ENCODE results near the gene PRDX5. TPM values are rescaled to one million over a fixed set of nuclear protein-coding genes. Genes with fewer than 3 reads are reported as not detected.

Gene PRDX5
- total RNA-seq, 1 donor from 2014 or later: 255 TPM

DNA sequence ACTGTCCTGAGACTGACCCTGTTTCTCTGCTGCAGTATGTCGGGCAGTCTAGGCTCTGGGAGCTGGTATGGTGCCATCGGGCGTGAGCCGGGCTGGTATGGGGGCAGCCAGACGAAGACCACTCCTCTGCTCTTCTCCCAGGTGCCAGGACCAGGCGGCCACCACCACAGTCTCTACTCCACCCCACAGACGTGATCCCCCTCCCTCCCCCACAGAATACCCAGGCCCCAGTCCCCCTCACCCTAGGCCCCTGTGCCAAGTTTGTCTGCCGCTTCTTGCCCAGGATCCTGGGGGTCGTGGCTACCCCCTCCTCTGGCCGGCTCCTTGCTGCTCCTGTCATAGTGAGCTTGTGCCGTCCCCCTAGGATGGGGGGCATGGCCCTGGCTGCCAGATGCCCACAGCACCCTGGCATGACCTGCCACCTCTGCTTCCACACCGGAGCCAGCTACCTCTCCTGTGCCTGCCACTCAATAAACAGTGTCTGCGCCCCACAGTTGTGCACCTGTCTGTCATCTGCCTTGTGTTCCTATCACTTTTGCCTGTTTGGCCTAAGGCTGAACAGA, 28.8 kb upstream of the PRDX5 start:
- no peak for DNase-seq (ENCODE audit: low spot score)

DNA sequence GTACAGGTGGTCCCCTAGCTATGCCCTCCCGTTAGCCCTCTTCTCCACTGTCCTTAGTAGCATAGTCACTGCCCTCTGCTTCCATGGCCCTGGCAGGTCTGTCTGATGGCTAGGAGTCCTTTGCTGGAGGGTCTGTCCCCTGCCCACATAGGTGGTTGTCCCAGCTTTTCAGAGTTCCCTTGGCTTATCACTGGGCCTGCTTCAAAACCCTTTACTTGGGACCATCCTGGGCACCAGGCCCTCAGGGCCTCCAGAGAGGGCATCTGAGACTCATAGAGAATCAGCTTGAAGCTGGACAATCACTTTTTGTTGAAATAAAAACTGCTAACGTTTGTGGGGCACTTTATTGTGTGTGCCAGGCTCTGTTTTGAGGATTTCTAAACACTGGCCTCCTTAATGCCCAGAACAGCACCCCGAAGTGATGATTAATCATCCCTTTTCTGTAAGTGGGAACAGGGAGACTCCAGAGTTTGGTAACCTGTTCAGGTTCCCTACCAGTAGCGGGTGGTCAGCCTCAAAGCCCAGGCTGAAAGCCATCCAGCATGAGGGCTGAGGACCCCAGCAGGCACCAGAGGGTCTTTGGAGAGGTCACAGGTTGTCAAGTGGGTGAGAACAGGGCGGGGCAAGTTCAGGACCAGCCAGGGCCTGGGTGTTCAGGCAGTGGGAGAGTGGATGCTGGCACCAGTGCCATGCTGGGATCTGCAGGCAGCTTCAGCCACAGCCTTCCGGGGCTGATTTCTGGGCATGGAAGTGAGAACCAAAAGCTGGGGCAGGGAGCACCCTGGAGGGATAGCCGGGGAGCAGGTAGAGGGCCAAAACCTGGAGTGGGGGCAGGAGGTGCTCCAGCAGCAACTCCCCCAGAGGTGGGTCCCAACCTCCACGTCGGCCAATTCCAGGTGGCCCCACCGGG, 27.3 kb upstream of the PRDX5 start:
- DNase-seq (ENCODE audit: low spot score): no peak

DNA sequence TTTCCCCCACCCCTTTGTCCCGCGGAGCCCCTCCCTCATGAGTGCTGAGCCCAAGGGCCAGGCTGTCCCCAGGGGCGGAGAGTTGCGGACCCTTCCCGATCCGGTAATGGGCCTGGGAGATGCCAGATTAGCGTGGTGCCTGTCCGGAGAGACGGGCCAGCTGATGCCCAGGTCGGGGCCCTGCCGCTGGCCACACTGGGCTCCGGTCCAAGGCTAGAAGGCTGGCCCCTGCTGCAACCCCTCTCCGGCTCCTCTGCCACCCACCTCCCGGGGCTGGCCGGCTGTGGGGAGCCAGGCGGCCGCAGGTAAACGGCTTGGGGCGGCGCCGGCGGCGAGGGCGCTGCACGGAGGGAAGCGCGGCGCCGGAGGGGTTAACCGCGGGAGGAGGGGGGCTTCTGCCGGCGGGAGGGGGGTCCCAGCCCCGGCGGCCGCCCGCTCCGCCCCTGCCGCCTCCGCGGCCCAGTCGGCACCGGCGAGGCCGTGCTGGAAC, 26.6 kb upstream of the PRDX5 start, which contains the start of gene KCNK4:
Gene KCNK4, plus strand, starts transcription at position 41 of the 490 bp plus-strand sequence. CDS start 1,717 bp downstream, outside the sequence.
- no peak for DNase-seq (ENCODE audit: low spot score)

DNA sequence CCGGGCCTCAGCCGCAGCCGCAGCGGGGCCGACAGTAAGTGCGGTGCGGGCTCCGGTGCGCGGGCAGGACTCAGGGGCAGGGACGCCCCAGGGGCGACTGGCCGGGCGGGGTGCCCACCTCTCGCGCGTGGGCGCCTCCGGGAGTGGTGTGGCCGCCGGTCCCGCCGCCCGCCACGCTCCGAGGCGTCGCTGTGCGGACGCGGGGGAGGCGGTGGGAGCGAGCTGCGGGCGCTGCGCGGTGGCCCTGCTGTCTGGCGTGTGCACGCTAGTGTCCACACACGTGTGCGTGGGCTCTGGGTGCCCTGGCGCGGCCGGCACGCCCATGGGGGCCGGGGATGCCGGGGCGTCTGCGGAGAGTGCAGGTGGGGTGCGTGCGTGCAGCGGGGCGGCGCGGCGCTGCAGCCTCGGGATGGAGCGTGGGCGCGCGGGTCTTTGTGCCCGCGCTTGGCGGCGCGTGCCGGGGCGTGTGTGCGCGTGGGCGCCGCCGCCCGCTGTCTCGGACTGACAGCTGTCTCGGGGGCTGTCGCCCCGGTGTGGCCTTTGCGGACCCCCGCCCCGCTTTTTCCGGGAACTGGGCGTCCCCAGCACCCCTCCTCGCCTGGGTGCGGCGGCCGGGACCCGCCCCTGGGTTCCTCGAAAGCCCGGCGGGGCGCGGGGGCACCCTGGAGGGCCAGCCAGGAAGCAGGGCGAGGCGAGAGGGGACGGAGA, 26.0 kb upstream of the PRDX5 start:
- DNase-seq (ENCODE audit: low spot score): no peak

DNA sequence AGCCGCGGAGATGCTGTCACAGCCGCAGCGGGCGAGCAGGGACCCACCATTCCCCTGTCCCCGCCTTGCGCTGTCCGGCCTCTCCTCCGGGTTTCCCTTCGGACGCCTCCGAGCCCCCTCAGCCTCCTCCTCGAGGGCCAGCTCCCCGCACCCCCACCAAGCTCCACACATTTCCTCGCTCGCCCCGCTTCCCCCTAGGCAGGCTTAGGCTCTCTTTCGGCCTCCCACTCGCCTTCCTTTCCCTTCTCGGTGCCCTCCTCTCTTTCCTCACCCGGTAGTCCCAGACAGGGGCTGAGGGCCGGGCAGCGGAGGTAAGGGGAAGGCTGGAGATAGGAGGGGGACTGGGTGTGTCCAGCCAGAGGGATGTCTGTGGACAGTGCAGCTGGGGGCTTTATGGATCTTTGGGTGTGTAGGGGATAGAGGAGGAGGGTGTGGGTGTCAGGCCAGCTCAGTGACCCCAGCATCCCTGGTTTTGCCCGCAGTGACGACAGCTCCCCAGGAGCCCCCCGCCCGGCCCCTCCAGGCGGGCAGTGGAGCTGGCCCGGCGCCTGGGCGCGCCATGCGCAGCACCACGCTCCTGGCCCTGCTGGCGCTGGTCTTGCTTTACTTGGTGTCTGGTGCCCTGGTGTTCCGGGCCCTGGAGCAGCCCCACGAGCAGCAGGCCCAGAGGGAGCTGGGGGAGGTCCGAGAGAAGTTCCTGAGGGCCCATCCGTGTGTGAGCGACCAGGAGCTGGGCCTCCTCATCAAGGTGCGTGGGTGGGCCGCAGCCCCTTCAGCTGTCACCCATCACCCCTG, 25.3 kb upstream of the PRDX5 start:
- DNase-seq (ENCODE audit: low spot score): no peak

DNA sequence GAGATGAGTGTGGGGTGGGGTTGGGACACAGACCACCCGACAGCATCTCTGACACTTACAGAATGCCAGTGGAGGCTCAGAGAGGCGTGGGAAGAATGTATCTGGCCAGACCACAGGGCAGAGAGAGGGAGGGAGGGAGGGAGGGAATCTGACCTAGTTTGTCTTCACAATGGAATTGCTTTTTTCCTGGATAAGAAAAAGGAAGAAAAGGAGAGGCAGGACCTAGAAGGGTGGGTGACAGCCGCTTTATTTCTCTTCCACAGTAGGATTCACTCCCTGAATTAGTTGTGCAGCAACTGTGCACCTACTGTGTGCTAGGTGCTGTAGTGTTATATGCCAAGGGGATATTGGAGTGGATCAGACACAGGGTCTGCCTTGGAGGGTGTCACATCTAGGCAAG, 23.1 kb upstream of the PRDX5 start:
- DNase-seq (ENCODE audit: low spot score): no peak

DNA sequence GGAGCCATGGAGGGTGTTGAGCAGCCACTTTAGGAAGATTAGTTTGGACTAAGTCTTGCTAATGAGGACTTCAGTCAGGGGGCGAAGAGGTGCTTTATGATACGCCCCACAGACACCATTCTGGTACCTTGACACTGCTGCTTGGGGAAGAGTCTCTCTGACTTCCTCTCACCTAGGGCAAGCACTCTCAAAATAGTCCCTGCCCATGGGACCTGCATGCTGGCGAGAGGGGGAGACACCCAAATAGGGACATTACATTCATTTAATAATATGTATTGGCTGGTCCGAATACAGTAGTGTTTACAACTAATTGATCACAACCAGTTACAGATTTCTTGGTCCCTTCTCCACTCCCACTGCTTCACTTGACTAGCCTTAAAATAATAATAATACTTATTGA, 22.2 kb upstream of the PRDX5 start:
- no peak for DNase-seq (ENCODE audit: low spot score)

DNA sequence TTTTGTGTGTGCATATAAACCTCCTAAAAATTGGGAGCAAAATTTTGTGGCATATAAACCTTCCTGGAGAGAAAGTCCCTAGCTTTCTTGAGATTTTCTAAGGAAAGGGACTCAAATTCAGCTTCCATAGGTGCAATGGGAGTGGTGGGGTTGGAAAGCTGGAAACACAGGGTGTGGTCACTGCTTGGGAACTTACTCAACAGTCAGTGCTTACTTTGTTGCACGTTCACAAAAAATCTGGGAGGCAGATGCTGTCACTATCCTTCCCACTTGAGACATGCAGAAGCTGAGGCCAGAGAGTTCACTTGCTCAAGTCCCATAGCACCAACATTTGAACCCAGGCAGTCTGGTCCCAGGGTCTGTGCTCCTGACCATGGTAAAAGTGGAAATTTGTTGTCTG, 21.7 kb upstream of the PRDX5 start:
- DNase-seq (ENCODE audit: low spot score): no peak

DNA sequence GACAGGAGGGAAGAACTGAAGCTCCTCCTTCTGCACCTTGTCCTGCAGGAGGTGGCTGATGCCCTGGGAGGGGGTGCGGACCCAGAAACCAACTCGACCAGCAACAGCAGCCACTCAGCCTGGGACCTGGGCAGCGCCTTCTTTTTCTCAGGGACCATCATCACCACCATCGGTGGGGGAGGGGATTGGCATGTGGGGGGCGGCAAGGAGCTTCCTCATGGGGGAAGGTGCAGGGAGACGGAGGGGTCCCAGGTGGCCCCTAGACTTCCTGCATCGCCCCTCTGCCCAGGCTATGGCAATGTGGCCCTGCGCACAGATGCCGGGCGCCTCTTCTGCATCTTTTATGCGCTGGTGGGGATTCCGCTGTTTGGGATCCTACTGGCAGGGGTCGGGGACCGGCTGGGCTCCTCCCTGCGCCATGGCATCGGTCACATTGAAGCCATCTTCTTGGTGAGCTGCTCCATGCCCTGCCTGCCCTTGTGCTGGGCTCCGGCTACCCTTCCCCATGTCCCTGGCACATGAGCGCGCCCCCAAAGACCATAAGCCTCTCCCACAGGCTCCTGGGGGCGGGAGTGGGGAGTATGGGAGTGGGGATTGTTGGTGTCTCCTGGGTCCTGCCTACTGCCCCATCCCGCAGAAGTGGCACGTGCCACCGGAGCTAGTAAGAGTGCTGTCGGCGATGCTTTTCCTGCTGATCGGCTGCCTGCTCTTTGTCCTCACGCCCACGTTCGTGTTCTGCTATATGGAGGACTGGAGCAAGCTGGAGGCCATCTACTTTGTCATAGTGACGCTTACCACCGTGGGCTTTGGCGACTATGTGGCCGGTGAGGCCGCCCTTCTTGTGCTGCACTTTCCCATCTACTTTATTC, 20.9 kb upstream of the PRDX5 start:
- no peak for DNase-seq (ENCODE audit: low spot score)

DNA sequence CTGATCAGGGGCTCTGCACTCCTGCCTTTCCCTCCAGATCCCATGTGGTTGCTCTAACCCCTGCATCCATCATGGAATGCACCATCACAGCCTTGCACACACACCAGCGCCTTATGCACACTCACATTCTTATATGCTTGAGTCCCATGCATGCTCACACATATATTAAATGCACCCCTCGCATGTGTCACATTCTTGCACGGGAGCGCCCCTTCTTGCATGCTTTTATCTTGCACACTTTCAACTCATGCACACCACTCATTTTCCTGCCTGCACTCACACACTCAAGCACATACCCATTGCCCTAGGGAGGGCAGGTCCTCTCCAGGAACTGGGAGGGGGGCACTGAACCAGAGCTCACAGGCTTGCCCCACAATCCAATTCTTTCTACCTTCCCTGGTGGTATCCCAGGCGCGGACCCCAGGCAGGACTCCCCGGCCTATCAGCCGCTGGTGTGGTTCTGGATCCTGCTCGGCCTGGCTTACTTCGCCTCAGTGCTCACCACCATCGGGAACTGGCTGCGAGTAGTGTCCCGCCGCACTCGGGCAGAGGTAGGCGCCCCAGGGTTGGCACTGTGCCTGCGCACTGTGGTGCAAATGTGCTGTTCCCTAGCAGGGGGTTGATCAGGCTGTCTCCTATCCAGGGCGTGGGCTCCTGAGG, 20.1 kb upstream of the PRDX5 start:
- DNase-seq (ENCODE audit: low spot score): no peak

DNA sequence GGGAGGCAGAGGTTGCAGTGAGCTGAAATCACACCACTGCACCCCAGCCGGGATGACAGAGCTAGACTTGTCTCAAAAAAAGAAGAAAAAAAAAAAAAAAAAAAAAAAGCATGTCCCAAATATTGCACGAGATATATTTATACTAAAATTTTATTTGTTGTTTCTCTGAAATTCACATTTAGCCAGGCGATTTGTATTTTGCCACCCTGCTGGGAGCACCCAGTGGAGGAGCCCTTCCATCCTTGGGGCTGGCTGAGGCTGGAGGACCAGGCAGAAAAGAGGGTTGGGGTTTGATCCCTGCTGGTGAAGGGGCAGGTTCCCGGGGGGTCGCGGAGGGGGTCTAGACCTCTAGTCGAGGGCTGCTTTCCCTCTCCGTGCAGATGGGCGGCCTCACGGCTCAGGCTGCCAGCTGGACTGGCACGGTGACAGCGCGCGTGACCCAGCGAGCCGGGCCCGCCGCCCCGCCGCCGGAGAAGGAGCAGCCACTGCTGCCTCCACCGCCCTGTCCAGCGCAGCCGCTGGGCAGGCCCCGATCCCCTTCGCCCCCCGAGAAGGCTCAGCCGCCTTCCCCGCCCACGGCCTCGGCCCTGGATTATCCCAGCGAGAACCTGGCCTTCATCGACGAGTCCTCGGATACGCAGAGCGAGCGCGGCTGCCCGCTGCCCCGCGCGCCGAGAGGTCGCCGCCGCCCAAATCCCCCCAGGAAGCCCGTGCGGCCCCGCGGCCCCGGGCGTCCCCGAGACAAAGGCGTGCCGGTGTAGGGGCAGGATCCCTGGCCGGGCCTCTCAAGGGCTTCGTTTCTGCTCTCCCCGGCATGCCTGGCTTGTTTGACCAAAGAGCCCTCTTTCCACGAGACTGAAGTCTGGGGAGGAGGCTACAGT, 18.7 kb upstream of the PRDX5 start:
- no peak for DNase-seq (ENCODE audit: low spot score)

DNA sequence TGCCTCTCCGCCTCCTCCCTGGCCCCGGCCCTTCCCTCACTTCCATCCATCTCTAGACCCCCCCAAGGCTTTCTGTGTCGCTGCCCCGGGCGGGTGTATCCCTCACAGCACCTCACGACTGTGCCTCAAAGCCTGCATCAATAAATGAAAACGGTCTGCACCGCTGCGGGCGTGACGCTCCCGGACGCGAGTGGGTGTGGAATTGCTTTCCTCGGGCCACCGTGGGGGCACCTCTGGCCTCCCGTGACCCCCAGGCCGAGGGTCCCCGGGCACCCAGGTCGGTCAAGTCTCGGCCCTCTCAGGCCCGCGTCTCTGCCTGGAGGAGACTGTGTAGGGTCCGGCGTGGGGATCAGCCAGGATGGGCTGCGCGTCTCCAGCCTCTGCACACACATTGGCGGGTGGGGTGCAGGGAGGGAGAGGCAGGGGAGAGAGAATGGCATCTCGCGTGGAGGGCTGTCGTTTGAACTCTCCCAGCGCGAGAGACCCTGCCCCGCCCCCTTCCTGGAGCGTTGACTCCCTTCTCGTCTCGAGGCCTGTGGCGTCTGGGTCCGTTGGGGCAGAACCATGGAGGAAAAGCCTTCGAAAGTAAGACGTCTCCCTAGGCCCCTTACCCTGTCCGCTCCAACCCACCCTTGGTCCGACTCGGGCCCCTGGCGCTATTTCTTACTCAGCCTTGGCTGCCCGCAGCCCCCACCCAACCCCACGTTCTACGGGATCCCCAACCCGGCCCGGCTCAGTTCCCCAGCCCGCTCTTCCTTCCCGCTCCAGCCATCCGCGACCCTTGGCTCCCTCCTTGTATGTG, 17.9 kb upstream of the PRDX5 start, which contains the start of gene CATSPERZ:
Gene CATSPERZ, plus strand, starts transcription at position 512 of the 802 bp plus-strand sequence. Its CDS starts 53 bp downstream, at position 565.
- no peak for DNase-seq (ENCODE audit: low spot score)

DNA sequence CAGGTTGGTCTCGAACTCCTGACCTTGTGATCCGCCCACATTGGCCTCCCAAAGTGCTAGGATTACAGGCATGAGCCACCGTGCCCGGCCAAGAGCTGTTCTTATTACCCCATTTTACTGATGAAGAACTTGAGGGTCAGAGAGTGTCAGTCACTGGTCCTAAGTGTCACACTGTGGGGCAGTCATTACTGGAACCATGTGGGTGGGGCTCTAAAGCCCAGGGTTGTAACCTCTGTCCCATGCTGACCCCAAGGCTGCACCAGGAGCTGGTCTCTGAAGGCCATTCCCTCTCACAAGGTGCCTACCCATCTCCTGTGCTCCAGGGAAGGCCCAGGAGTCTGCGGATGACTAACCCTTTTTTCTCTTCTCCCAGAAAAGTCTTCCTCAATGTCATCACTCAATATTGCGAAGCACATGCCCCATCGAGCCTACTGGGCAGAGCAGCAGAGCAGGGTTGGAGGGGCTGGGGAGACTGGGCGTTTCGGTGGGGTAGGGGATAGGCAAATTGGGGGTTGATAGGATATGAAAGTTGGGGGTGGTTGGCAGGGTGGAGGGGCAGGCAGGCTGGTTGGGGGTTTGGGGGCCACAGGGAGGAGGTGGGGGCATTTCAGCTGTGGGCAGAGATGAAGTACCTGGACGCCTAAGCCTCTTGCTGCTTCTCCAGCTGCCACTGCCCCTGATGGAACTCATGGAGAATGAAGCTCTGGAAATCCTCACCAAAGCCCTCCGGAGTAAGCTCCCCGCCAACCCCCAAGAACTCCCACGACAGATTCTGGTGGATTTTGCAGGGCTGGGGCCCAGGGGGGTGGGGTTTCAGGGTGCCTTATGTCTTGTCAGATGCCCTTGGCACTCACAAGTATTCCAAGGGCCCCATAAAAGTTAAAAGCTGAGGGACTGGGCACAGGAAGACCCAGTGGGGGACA, 14.6 kb upstream of the PRDX5 start:
- no peak for DNase-seq (ENCODE audit: low spot score)

DNA sequence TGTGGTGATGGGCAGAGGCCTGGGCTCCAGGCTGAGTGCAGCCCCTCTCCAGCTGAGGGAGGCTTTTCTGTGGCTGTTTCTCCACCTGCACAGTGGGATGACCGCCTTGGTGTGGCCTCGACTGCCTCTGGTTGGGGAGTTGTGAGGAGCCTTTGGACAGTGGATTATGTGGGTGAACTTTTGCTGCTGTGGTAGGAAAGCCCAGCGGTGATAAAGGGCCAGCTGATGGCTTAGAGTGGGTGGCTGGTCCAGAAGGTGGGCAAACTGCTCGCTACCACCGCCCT, 13.9 kb upstream of the PRDX5 start:
- no peak for DNase-seq (ENCODE audit: low spot score)

DNA sequence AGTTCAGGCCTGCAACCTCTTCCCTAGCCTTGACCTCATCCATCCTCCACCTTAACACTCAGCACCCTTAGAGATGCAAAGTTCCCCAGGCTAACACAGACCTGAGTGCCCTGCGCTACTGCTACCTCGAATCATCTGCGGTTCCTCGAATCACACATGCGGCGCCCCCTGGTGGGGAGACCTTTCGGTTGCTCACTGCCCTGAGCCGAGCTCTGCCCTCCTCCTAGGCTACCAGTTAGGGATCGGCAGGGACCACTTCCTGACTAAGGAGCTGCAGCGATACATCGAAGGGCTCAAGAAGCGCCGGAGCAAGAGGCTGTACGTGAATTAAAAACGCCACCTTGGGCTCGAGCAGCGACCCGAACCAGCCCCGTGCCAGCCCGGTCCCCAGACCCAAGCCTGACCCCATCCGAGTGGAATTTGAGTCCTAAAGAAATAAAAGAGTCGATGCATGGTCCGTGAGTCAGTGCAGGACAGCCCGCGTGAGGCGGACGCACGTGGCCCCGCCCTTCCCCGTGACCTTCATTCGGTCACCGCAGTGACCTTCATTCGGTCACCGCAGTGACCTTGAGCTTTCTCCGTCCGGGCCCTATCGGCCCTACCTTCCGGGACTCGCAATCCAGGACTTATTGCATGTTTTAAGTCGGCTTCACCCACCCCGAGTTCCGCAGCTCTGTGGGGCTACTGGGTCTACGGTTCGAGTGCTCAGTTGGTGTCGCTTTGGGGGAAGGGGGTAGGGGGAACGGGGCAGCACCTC, 13.4 kb upstream of the PRDX5 start:
- DNase-seq (ENCODE audit: low spot score): peak; percentile 95

DNA sequence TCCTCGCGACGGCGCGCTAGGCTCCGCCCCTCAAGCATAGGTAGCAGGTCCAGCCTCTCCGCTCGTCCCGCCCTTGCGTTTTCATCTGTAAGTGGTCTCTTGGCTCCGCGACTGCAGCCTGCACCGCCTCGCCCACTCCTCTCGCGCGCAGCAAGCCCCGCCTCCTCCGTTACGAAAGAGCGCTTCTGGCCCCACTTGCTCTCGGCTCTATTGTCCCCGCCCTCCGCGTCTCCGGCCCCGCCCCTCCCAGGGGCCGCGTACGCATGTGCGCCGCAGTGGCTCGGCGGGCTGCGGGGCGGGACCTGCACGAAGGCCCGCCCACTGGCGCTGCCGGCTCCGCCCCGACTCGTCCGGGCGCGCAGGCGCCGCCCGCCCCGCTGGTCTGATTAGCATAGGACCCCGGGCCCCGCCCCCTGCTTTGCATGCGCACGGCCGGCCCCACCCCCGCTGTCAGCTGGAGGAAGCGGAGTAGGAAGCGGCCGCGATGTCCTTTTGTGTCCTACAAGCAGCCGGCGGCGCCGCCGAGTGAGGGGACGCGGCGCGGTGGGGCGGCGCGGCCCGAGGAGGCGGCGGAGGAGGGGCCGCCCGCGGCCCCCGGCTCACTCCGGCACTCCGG, 12.7 kb upstream of the PRDX5 start, which contains the start of gene ESRRA:
Gene ESRRA, plus strand, starts transcription at position 450 of the 616 bp plus-strand sequence. CDS start 1,656 bp downstream, outside the sequence.
- DNase-seq (ENCODE audit: low spot score): peak; percentile 100

Measured in ureter (tissue), 1 donor.